ENCODE measurements around the gene ASIC2. TPM values are rescaled to one million over a fixed set of nuclear protein-coding genes. Genes with fewer than 3 reads are reported as not detected.

ASIC2 gene
- total and polyA plus RNA-seq, 2 experiments from 2014 or later: 0.52 to 2.8 TPM

- no peaks in the 10 kb centered on the region for H3K9me3 Mint-ChIP-seq
These were observed 73.1 kb downstream of the ASIC2 start for GRCh38 chr17:33220036-33220435.

More at GRCh38 chr17:33220036-33220435, 73.1 kb downstream of the ASIC2 start:
- Mint-ChIP-seq H3K27ac (no peak overlapping the region), H3K27me3 (ENCODE audit: insufficient read depth, low read depth, poor library complexity) (peaks cover 5% of the 10 kb centered on the region), H3K4me1 (no peaks in the 10 kb centered on the region; the same call in 2 of the 3 replicates), H3K4me3 (no peak overlapping the region), H3K36me3 (ENCODE audit: low read depth) (no peaks in the 10 kb centered on the region)
- Histone ChIP-seq H3K9me2 (ENCODE audit: insufficient read depth) (no peaks in the 10 kb centered on the region), H3K4me1 (ENCODE audit: insufficient read depth) (no peaks in the 10 kb centered on the region), H3K4me2 (no peak overlapping the region), H3F3A (replicated peaks; ENCODE audit: low read depth) (no peaks in the 10 kb centered on the region), H3K27me3 (ENCODE audit: insufficient read depth) (no peaks in the 10 kb centered on the region), H4K20me1 (replicated peaks; ENCODE audit: insufficient read depth) (no peaks in the 10 kb centered on the region), H2AFZ (no peak overlapping the region), H3K79me2 (replicated peaks; ENCODE audit: insufficient read depth) (no peaks in the 10 kb centered on the region), H3K27ac (ENCODE audit: low read depth) (no peak overlapping the region), H3K36me3 (ENCODE audit: insufficient read depth) (no peaks in the 10 kb centered on the region), H3K4me3 (no peak overlapping the region)
- DNase-seq (ENCODE audit: low spot score) (no peak), ATAC-seq (no peak)
- TF ChIP-seq CREB1 (CRISPR knock-in tag; IDR thresholded peaks at IDR 0.05; ENCODE audit: low read depth): no peak
- no peak for TF ChIP-seq ETS1 (IDR thresholded peaks at IDR 0.05)
- TF ChIP-seq NANOG (IDR thresholded peaks at IDR 0.05; ENCODE audit: borderline replicate concordance): no peak
- TF ChIP-seq ZNF331 (CRISPR knock-in tag; IDR thresholded peaks at IDR 0.05; ENCODE audit: low read depth): no peak
- TF ChIP-seq JUNB (IDR thresholded peaks at IDR 0.05; ENCODE audit: unreplicated experiment): no peak
- no peak for TF ChIP-seq EZH2phosphoT487 (IDR thresholded peaks at IDR 0.05; ENCODE audit: unreplicated experiment)
- TF ChIP-seq CTCF (conservative IDR thresholded peaks at IDR 0.05; ENCODE audit: low read depth in 2 of 2): no peak
- no peak for TF ChIP-seq STAT1 (IDR thresholded peaks at IDR 0.05; ENCODE audit: unreplicated experiment)
- no peak for TF ChIP-seq ZNF462 (CRISPR knock-in tag; IDR thresholded peaks at IDR 0.05)
- TF ChIP-seq POLR2AphosphoS5 (IDR thresholded peaks at IDR 0.05; ENCODE audit: low read depth): no peak
- TF ChIP-seq ZNF114 (CRISPR knock-in tag; IDR thresholded peaks at IDR 0.05): no peak
- TF ChIP-seq EZH2 (IDR thresholded peaks at IDR 0.05; ENCODE audit: low read depth, unreplicated experiment): no peak
- TF ChIP-seq REST (IDR thresholded peaks at IDR 0.05; ENCODE audit: unreplicated experiment): no peak
